Fibroblast of skin of left biceps (primary cell): ENCODE results near the gene COL4A1.

Source experiments
- DNase-seq, 2 experiments: peaks; one replicate each; pipeline ENCODE4 v3.0.0-alpha.2; 2013; ENCODE audit warnings: low read depth in 2 of 2

Gene COL4A1

DNA sequence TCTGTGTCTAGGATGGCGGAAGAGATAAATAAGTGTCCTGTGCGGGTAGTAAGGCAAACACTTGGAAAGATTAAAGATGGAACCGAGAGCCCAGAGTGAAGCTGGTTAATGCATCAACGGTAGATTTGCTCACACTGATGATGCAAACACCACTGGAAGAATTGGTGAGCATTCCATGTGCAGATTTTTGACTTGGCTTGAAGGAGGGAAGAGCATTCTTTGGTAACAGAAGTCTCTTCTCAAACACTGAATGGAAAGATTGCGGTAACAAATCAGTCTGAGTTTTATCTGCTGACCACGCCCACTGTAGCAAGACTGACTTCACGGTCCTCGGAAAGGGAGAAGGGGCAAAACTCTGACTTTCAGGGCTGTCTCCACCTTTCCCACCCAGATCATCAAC is 112.5 kb downstream of the COL4A1 start:
- no peak for DNase-seq

GRCh38 chr13:110193491-110193890 is 113.5 kb downstream of the COL4A1 start:
- DNase-seq = no peak

DNA sequence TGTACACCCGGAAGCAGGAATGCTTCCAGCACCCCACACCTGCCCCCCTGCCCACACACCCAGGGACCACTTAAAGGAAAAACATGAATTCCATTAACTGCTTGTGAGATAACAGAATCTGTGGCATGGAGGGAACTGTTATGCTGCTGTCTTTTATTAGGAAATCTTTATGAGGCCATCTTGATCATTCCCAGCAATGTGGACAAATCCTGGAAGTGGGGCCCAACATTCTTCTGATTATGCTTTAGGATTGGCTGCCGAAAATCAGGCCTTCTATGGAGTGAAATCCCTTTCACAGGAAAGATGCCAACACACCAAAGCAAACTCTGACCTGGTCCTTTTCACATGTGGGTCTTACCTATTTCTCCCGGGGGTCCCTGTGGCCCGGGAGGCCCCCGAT is 114.5 kb downstream of the COL4A1 start:
- no peak for DNase-seq

DNA sequence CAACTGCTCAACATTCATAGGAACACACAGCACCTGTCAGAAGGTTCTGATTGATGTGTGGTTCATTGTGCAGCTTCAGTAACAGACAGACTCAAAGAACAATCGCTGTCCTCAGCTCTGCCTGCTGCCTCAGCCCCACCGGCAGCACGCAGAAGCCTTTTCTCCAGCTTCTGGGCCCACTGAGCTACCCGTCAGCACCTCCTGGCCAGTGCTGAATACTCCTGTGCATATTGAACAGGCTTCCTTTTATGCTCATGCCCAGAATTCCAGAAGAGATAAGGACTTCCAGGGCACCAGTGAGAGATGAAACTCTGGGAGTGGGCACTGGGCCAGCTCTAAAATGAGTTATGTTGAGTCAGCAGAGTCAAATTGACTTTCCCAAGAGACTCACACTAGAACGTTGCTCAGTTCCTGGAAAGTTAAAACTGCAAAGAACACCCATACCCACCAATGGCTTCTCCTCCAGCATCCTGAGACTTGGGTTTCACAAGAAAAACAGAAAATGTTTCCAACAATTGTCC is 119.3 kb downstream of the COL4A1 start:
- DNase-seq = peak; percentile 39 to 46

GRCh38 chr13:110186231-110186855 is 120.6 kb downstream of the COL4A1 start:
- no peak for DNase-seq

DNA sequence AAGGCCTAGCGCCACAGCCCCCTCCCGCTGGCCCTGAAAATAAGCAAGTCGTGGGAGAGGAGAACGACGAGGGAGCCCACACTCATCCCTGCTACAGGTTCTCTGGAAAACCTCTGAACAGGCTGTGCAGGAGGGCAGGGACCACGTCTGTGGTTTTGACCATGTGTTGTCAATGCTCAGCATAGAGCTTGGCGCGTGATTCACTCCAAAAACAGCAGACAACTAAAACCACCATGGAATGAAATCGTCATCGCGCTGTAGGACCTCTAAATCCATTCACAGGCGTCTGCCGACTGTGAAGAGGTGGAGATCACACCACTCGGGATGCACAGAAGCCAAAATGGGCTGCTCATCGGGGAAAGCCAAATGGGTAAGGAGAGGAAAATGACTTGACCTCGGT is 121.3 kb downstream of the COL4A1 start:
- DNase-seq = peak in 1 of 2 experiments; percentile 15

DNA sequence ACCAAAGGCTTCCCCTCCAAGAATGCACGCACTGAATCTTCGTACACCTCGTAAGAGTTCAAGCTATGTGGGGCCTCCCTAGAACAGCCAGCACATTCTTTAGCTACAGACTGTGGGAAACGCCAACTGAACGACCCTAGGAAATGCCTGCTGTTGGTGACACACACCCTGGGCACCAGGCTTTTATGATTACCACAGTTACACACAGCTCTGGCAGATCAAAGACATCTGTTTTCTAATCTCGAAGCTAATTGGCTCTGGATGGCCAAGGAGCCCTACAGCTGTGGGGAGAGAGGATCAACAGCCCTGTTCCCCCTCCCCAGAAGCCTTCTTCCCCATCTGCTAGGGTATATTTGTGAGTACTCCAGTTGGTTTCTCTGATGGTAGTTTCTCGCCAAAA is 123.0 kb downstream of the COL4A1 start:
- DNase-seq = no peak

- DNase-seq = no peak
Observed at GRCh38 chr13:110182461-110182860, 124.5 kb downstream of the COL4A1 start.

GRCh38 chr13:110182003-110182402 is 125.0 kb downstream of the COL4A1 start:
- no peak for DNase-seq

GRCh38 chr13:110179857-110180147 is 127.2 kb downstream of the COL4A1 start:
- no peak for DNase-seq

DNA sequence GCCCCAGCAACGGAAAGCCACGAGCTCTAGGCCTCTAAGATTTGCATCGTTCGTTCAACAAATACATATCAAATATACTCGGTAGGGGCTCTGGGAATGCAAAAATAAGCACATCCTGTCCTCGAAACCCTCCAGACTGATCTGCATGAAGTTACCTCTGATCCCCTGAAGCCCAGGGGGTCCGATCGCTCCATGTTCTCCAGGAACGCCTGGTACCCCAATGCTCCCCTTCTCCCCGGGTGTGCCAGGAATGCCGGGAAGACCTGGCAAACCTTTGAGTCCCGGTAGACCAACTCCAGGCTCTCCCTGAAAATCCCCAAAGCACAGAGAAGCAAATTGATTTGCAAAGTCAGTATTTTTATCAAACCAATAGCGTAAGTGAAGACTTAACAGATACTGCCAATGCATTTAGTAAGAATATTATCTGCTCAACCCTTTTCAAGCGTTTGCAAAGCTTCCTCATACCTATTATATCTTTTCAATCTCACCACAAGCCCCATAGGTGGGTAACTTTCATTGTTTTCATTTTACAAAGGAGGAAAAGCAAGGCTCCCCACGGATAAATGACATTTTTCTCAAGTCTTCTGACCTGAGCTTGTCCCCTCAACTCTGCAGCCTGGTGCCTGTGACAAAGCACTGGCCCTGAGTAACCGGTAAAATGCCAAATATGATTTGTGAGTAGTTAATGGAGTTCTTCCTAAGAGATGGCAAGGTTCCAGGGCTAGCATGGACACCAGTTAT is 127.7 kb downstream of the COL4A1 start:
- no peak for DNase-seq

GRCh38 chr13:110177790-110178189 is 129.2 kb downstream of the COL4A1 start:
- no peak for DNase-seq

DNA sequence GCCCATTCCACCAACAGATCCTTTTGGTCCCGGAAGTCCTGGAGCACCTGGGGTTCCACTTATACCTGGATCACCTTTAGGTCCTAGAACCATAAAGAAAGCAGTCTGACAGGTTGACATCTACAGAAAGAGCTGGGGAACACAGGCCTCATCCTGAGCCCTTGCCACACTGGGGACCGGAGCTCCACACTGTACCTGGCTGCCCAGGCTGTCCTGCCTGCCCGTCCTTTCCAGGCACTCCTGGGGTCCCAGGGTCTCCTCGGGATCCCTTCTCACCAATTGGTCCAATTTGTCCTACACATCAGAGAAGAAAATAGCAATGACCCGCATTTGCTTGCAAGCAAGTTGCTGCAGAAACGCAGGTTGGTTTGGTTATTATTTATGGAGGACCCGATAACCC is 130.5 kb downstream of the COL4A1 start:
- no peak for DNase-seq

GRCh38 chr13:110173247-110173818 is 133.6 kb downstream of the COL4A1 start:
- DNase-seq = no peak

- no peak for DNase-seq
Observed at GRCh38 chr13:110170882-110171281, 136.1 kb downstream of the COL4A1 start.

DNA sequence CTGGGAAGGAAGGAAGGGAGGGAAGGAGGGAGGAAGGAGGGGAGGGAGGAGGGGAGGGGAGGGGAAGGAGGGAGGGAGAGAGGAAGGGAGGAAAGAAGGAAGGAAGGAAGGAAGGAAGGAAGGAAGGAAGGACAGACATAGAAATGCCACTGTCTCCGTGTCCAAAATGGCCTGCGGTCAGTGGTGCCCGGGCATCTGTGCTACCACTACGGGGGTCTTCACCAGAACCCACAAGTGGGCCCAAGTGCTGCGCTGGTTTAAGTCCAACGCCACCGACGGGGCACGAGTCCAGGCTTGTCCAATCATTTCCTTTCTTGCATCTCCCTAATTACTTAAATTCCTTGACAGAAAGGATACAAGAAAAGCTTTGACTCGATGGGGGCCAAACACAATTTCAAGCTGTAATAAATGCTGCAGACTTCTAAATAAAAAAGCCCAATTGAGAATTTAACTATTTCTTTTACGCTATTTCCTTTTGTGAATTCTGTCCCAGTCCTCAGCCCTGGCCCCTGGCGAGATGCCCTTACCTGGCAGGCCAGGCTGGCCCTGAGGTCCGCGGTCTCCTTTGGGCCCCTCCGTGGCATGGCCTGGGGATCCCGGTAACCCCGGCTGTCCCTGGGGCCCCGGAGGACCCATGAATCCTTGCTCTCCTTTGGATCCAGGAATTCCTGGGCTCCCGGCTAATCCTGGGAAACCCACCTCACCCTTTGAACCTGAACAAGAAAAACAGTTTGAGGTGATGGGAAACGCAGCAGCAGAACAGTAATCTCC is 136.8 kb downstream of the COL4A1 start:
- no peak for DNase-seq

DNA sequence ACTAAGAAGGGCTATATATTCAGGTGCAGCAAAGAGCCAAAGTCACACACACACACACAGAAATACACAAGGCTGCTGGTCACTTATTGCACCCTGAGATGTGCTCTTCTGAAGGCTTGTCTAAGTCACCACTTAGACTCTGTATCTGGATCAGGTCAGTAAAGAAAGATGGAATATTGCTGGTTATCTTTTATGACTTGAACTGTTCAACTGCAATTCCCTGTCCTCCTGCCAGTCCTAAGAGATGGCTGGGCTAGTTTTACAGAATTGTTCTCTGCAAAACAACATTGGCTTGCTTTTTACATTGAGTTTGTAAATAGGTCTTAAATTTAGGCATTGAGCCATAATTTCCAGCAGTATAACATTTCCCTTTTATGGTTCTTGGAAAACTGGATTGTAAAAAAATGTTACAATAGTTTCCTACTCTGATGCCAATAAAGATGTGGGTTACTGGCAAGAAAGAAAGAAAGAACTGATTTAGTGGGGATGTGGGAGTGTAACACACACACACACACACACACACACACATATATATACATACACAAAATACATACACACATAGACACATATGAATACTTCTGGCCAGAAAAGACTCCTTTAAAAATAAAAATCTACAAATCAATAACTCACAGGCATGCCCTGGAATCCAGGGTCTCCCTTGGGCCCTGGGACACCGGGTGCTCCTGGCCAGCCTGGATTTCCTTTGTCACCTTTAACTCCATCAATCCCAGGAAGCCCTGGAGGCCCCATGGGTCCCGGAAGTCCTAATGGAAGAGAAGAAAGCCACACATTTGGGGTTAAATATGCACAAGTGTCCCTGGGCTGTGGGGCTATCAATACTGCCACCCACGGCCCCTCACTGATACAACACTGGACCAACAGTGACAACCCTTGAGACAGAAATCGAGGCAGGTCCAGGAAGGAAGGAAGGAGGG is 137.7 kb downstream of the COL4A1 start:
- DNase-seq = no peak

DNA sequence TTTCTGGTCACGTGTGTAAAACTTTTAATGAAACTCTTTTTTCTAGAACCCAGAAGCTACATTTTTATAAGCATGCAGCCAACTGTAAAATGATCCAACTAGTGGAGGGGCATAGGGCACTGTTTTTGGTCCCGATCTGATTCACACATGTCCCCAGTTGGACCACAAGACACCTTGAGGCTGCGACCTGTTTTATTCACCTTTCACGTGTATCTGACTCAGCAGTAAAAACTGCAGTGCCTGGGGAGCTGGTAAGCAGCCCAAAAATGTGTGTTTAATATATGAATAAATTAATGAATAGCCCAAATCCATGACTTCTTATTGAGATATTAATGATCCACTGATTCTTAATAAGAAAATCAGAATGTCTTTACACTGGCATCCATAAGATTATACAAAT is 140.4 kb downstream of the COL4A1 start:
- DNase-seq = no peak

GRCh38 chr13:110164706-110165105 is 142.3 kb downstream of the COL4A1 start:
- DNase-seq = no peak

- DNase-seq = no peak
Observed at GRCh38 chr13:110162866-110163658, 143.9 kb downstream of the COL4A1 start.

GRCh38 chr13:110162053-110162452 is 144.9 kb downstream of the COL4A1 start:
- no peak for DNase-seq
